SKM-1 (cell line): ENCODE measurements around the gene RHPN2.

Experiments
- DNase-seq: peaks from one replicate; lab custom pipeline; 2025; ENCODE audit not compliant: unreplicated experiment; lab: John Stamatoyannopoulos, UW

RHPN2 gene

DNA sequence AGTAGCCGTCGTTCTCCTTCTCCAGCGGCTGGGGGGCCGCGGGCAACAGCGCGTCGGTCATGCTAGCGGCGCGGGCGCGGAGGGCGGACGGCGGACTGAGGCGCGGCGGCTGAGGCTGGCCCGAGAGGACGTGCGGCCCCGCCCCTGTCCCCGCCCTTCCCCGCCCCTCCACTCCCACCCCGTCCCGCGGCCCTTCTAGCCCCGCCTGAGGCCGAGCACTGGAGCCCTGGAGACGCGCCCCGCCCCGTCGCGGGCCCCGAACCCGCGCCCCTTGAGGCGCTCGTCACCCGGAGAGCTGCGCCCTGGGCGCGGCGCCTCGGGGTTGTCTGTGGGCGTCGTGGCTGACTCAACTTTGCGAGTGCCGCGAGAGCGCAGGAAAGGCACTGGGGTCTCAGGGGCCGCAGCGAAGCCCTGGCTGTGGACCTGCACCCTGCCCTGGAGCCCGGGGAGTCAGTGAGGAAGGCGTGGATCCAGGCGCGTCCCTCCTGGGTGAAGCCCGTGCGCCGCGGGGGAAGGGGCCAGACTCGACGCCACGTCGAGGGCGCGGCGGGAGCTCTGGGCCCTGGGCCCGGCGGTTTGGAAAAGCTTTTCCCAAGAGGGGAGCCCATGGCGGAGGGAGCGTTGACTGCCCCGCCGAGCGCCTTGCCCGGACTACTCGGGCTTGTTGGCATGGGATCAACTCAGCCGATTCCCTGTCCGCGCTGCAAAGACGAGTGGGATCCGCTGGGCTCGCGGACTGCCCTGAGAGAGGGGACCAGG is at the start of gene RHPN2:
TSS of gene RHPN2 (minus strand) at position 97 of the 759 bp plus-strand sequence. CDS start at position 61, 36 bp downstream.
- DNase-seq: peak; percentile 34

DNA sequence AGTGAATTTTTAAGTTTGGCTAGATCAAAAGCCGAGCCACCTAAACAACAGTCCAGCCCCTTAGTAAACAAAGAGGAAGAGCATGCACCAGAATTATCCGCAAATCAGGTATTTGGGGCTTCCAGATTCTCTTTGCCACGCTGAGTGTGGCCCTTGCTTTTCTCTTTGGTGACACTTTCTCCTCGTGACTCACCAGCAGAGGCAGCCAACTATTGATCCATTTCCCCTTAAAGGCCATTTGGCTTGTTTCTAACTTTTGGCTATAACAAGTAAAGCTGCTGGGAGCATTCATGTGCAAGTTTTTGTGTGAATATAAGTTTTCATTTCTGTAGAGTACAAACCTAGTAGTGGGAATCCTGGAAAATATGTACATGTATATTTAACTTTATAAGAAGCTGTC is 49.6 kb upstream of the RHPN2 start:
- DNase-seq: no peak

DNA sequence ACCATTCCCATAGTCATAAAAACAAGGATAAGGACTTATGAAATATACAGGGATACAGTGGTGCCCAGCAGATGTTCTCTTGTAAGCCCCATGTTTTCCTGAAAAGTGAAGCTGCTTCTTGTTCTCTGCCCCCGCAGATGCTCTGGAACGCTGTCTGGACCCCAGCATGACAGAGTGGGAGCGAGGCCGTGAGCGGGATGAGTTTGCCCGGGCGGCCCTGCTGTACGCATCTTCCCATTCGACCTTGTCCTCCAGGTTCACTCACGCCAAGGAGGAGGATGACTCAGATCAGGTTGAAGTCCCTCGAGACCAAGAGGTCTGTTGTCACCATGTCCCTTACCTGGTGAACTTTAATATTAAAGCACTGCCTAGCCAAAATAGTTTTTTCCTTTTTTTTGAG is 46.9 kb upstream of the RHPN2 start:
- no peak for DNase-seq

DNA sequence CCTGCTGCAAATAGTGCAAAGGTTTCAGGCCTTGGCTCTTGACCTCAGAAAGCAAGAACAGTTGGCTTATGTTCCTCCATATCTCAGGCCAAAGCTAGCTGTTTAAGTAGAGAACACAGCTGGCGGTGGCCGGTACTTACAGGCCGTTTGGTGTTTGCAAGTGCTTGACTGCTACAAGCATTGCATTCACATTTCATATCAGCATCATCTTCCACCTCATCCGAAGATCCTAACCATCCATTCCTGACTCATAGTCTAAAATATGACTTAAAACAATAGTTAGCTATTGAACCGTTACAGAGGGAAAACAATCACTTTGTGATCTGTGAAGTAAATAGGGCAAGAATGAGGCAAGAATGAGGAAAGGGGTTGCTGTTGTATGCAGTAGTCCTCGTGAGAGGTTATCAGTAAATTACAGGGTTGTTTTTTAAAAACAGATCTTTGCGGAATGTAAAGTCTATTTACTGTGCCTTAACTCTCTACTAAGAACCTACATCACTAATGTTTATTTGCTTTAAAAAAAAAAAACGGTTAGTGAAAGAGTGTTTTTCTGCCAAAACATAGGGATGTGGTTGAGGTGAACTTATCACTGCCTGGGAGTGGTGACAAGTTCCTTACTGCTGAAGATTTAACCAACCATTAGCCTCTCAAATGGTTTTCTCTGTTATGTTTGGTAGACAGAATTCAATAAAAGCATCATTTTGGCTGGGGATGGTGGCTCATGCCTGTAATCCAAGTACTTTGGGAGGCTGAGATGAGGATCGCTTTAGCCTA is 45.6 kb upstream of the RHPN2 start:
- DNase-seq: no peak

DNA sequence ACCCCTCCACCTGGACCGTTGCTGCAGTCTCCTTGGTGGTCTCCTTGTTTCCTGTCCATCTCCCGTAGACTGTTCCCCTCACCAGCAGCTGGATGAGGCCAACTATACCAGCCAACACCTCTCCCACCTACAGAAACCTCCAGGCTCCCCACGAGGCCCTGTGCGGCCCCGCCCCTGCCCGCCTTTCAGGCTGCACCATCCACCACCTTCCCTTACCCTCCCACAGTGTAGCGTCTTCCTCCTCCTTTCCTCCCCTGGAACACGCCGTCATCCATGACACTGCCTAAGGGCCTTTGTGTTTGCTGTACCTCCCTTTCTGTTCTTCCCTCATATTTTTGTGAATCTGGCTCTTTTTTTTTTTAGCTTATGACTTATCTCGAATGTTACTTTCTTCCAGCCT is 43.5 kb upstream of the RHPN2 start:
- DNase-seq: no peak

DNA sequence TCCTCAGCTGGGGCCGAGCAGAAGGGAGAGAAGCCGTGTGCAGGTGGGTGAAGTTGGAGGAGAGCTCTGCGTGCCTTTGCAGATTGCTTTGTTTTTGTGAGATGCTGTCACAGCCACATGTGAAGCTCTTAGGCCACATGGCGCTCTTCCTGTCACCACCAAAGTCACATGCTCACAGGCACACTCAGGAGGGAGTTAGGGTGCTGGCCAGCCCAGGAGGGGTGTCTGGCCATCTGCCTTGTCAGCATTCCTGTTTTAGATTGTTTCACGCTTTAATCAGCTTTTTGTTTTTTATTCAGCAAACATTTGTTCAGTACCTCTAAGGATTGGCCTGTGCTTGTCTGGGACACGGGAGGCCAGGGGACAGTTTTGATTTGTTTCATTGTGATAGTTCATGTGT is 38.2 kb upstream of the RHPN2 start:
- DNase-seq: no peak

DNA sequence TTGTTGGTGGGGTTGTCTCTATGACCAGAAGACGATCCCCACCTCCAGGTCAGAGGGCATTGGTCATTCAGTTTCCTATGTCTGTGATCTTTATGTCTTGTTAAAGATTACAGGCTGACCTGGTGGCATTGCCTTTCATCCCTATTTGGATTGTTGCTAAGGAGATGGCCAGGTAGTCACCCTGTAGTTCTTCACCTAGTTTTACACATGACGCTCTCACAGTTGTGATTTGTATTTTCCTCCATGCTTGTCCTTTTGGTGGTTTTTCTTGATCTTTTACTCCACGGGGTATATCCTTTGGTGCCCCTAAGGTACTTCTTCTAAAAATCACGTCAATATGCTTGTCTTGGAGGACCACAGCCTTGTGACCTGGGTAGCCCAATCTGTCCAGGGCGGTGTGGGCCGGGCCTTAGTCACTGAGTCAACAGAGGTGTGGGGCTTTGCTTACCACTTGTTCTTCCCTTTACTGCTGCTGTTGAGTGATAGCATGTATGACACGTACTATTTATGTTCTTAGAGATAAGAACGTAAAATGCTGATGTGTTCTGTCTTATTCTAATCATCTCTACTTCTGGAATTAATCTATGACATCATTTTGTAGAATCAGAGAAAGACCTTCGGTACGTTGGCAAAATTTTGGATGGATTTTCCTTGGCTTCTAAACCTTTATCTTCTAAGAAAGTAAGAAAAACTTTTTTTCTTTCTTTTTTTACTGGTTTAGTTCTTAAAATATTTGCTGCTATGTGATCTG is 36.4 kb upstream of the RHPN2 start:
- DNase-seq: no peak

DNA sequence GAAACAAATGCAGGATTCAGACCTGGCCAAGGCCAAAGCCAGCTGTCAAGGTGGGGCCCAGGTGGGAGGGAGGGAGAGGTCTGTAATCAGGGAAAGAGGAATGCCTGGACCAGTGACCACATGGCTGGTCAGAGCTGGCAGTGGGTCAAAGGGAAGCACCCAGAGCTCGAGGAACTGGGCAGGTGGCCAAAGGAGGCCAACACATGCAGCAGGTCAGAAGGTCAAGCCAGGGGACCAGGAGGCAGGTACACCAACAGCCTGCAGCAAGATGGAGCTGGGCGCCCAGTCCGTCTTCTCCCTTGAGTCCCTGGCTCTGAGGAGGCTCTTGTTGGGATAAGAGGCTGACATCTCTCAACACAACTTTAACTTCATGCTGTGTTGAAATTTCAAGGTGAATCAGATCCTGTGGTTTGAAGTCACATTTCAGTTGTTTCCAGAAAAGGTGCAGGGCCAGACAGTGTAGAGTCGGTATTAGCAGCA is 33.4 kb upstream of the RHPN2 start:
- DNase-seq: no peak

DNA sequence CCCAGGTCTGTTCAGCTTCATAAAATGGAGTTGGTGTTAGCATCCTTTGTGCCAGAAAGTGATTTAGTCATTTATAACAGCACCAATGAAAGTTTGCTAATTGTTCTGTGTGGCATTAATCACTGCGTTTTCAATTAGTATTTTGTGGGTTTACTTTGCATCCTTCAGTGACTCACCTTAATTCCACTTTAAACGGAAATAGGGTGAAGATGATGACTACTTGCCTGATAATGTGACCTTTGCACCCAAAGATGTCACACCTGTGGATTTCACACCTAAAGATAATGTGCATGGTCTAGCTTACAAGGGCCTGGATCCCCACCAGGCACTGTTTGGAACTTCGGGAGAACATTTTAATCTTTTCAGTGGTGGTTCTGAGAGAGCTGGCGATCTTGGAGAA is 31.3 kb upstream of the RHPN2 start:
- DNase-seq: no peak

DNA sequence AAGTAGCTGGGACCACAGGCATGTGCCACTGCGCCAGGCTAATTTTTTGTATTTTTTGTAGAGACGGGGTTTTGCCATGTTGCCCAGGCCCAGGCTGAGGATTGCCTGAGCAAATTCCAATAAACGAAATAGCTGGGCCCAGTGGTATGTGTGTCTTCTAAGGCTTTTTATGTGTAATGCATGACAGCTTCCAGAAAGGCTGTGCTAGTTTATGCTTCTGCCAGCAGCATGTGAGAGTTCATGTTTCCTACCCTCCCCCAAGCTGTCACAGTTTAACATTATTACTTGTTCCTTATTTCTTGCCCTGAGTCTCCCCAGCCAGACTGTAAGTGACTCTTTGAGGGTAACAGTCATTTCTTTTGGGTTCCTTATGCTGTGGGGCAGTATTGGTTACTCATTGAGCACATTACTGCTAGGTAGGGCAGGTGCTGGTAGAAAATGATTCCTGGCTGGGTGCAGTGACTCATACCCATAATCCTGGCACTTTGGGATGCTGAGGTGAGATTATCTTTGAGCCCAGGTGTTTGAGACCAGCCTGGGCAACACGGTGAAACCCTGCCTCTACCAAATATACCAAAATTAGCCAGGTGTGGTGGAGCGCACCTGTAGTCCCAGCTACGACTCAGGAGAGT is 29.9 kb upstream of the RHPN2 start:
- no peak for DNase-seq

DNA sequence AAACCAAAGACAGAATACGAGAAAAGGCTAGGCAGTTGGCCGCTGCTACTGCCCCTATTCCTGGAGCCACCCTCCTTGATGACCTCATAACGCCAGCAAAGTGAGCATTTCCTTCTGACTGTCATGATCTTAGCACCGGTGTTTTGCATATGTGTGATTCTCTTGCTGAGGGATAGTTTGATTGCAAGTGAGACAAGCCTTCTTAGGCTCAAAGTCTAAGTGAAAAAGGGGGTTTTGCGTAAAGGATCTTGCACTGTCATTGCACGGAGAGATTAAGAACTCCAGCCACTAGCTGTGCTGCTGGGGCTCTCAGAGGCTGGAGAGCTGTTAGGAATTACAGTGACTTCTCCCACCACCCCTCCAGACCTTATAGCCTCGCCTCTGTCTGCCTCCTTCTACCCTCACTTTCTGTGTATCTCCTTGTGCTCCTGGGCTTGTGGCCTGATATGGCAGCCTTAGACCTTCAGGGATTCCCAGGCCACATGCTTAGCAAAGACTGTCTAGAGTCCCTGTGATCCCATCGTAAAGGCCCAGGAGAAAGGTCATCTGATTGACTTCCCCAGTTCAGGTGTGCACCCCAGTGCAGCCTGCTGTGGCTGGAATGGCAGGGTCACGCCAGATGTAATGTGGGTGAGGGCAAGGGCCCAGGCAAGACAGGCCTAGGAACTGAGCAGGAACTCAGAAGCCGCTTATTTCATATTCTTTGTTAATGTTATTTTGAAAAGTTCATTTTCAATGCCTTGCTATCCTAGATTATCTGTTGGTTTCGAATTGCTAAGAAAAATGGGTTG is 28.9 kb upstream of the RHPN2 start:
- no peak for DNase-seq

DNA sequence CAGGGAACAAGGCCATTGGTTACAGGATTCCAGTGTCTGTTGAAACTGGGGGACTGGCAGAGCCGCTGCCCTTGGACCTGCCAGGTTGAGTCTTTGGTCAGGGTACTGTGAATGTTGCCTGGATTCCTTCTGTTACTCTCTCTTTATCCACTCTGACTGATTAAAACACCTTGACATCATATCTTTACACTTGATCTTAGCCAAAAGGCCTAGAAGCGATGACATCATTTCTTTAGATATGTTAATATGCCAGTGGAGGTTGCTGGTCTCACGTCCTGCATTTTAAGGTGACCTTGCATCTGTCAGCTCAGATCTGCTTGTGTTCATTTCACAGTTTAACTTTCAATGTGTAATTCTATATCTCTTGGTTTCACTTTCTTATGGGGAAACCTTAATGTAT is 25.5 kb upstream of the RHPN2 start:
- DNase-seq: no peak

DNA sequence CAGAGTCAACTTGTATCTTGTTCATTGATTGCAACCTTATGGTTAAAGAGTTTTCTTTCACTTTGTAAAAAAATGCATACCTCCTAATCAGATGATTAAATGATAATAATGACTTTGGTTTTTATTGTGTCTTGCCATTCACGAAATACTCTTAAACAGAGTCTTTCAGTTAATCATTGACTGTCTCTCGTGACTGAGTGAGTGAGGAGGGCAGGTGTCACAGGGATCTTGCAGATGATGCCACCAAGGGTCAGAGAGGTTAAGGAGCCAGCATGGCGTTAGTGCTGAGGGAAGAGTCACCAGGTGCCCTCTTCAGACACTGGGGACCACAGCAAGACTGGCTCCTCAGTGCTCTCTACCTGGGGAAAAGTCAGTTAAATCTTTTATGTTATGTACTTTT is 24.3 kb upstream of the RHPN2 start:
- no peak for DNase-seq

DNA sequence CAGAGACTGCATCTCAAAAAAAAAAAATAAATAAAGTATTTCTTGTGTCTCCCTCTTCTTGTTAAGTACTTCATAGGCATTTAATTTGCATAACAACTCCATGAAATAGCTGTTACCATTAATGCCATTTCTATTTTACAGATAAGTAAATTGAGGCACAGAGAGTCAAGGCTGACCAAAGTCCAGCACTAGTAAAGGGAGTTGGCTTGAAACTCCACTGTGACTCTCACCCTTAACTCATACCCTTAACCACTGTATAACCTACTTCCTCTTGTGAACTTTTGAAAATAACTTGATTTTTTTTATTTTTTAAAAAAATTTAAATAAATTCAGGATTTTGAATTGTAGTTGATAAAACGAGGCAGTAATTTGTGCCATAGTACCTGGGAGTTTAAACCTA is 22.3 kb upstream of the RHPN2 start:
- DNase-seq: no peak

DNA sequence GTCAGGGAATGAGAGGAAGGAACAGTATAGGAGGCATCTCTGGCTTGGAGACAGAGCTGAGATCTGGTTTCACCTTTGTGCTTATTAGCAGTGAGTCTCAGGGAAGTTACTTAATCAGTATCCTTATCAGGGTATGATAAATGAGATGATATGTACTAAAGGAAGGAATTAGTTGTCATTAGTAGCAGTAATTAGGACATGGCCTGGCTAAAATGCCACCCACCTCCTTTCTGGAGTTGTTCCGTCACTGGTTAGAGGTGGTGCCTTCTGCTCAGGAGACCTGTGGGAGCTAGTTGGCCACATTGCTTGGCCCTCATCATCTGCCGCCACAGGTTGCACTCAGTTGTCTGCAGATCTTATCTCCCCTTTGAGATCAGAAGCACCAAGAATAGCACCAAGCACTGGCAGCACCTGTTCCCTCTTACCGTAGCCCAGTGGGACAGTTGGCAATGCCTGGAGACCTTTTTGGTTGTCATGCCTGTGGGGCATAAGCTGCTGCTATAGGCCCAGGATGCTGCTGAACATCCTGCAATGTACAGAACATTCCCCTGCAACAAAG is 21.0 kb upstream of the RHPN2 start:
- no peak for DNase-seq

DNA sequence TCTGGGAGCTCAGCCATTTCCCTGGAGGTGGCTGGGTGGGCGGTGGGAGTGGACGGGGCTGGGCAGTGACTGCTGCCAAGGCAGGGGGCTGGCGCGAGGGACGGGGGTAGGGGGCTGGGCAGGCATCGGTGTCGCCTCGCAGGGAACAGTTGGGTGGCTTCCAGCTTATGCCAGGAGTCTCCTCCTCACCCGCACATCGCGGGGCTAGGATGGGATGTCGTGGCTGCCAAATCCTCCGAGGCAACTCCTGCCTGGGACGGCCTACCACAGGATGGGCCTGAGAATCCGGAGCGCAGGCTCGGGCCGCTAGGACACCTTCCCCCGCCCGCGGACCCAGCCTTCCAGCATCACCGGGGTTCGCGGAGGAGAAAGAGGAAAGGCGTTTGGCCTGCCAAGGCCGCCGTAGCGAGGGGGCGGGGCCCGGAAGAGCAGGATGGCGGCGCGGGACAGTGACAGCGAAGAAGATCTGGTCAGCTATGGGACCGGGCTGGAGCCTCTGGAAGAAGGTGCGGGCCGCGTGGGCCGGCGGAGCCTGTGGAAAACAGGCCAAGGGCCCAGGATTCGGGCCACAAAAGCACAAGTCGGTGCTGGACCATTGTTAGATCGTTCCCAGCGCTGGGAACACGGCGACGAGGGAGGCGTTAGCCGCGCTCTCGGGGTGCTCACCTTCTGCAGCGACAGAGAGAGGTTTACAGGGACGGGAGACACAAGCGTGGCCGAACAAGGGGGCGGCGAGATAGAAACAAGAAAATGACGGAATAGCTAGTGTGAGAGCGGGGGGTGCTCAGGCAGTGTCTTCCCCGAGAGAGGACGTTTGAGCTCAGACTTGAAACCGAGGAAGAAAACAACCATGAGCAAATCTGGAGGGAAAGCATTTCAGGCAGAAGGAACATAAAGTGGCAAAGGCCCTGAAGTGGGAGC is 16.3 kb upstream of the RHPN2 start, which contains the start of gene GPATCH1:
TSS of gene GPATCH1 (plus strand) at position 421 of the 921 bp plus-strand sequence. CDS start at position 434, 13 bp downstream.
- peak; percentile 45 for DNase-seq

DNA sequence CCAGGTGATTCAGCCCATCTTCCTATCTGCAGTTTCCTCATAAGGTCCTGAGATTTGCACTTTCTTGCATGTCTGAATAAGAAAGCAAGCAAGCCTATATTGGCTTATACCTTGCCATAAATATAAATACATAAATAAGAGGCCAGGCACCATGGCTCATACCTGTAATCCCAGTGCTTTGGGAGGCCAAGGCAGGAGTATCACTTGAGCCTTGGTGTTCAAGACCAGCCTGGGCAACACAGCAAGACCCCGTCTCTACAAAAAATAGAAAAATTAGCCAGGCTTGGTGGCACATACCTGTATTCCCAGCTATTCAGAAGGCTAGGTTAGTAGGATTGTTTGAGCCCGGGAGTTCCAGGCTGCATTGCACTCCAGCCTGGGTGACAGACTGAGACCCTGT is 10.8 kb upstream of the RHPN2 start:
- DNase-seq: no peak

DNA sequence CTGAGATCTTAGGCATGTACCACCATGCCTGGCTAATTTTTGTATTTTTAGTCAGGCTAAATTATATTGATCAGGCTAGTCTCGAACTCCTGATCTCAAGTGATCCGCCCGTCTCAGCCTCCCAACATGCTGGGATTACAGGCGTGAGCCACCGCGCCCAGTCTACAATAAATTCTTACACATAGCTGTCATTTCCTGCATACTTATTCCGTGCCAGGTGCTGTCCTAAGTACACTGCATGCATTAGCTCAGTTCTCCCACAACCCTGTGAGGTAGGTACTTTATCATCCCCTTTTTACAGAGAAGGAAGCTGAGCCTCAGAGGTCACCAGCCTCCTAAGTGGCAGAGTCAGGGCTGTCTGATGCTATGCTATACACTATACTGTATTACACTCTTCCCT is 7.2 kb upstream of the RHPN2 start:
- no peak for DNase-seq

DNA sequence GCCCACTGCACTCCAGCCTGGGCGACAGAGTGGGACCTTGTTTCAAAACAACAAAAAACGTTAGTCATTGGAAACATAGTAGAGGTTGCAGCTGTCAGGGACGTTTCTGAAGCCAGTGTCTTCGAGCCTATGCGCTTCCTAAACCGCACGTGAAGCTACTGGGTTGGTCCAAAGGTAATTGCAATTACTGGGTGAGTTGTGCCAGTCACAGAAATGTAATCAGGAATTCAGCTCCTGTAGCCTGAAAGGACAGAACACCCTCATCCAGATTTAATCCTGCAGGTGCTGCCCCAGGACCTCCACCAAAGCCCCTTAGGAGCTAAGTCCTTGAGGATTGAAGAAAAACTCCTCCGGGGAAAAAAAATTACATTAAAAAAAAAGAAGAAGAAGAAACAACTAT is 2.4 kb upstream of the RHPN2 start:
- DNase-seq: no peak
